ENCODE data around the gene DRGX.

DNA sequence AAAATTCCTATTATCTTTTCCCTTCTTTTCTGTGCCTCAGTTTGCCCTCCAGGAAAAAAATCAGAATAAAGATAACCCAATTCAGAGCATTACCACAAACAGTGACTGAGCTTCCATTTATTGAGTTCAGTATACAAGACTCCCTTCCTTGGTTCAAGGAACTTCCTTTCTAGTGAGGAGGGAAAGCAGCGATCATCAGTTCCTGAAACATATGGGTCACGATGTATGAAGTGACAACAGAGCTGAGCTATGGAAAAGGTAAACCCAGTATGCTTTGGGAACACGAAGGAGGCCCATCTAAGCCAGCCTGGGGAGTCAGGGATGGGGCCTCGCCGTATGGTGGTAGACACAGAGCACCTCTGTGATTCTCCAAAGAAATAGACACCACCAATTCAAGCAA, 81.1 kb downstream of the DRGX start:
- TF ChIP-seq, protein P1, sequence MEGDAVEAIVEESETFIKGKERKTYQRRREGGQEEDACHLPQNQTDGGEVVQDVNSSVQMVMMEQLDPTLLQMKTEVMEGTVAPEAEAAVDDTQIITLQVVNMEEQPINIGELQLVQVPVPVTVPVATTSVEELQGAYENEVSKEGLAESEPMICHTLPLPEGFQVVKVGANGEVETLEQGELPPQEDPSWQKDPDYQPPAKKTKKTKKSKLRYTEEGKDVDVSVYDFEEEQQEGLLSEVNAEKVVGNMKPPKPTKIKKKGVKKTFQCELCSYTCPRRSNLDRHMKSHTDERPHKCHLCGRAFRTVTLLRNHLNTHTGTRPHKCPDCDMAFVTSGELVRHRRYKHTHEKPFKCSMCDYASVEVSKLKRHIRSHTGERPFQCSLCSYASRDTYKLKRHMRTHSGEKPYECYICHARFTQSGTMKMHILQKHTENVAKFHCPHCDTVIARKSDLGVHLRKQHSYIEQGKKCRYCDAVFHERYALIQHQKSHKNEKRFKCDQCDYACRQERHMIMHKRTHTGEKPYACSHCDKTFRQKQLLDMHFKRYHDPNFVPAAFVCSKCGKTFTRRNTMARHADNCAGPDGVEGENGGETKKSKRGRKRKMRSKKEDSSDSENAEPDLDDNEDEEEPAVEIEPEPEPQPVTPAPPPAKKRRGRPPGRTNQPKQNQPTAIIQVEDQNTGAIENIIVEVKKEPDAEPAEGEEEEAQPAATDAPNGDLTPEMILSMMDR (IDR thresholded peaks at IDR 0.05), result no peak
- no peak for TF ChIP-seq EZH2 (IDR thresholded peaks at IDR 0.05; ENCODE audit: borderline replicate concordance, insufficient read depth, low read depth, low read length, poor library complexity, severe bottlenecking)

All from B cell (primary cell).